HG03378 (cell line): ENCODE measurements around the gene BHLHE41.
A peak's percentile ranks its signal among the peaks of the same experiment; 100 is the strongest.

ENCODE experiments used
- ATAC-seq: cut with Tn5 transposase; IDR thresholded peaks from one replicate; pipeline ENCODE4 v1.9.1; 2021; ENCODE audit warnings: mild to moderate bottlenecking, moderate library complexity; ENCODE audit not compliant: unreplicated experiment

Gene BHLHE41

DNA sequence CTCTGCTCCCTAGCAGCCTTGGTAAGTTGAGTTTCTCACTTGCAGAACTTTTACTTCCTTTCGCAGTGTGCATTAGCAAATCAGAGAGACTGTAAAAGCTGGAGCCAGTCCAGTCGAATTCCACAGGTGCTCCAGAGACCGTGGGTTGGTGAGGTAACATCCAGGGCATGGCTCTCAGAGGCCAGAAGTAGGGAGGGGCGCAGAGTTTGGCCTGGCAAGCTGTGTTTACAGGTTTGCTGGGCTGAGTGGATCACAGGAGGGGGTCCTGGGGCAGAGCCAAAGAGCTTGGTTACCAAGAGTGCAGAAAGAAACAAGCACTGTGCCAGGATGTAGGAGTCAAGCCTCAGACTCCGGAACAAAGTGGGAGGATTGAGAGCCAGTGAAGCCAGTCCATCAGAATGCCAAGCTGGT, 10.2 kb upstream of the BHLHE41 start:
- ATAC-seq = no peak

DNA sequence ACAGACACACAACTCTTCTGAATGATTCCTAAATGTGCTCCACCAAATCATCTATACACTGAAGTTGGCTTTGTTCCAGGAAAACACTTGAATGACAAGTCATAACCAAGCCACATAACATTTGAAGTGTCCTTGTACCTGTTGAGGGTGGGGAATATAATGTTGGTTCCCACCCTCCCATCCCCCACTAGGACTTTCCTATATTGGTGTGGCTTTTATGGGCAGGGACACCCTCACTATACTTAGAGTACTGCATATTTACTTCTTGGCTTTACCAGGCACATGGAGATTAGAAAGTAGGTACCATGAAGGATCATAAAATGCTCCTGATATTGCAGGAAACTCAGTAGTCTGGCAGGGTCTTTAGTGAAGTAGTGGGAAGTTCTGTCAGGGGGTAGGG, 9.7 kb upstream of the BHLHE41 start:
- ATAC-seq = no peak

DNA sequence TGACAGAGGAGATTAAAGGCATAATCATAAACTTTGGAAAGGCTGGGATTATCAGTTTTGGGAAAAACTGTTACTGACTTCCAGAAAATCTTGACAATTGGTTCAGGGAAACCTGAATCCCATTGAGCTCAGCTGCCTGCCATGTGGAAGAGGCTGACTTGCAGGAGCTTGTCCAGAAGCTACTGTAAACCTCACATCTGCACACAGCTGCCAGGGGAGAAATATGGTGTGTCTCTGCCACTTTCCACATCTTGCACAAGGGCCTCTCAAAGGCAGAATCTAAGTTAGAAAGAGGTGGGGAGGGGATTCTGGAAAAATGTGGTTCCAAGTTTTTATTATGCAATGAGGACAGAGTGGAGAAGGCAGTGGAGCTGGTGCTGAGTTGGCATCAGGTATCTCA, 8.7 kb upstream of the BHLHE41 start:
- no peak for ATAC-seq

DNA sequence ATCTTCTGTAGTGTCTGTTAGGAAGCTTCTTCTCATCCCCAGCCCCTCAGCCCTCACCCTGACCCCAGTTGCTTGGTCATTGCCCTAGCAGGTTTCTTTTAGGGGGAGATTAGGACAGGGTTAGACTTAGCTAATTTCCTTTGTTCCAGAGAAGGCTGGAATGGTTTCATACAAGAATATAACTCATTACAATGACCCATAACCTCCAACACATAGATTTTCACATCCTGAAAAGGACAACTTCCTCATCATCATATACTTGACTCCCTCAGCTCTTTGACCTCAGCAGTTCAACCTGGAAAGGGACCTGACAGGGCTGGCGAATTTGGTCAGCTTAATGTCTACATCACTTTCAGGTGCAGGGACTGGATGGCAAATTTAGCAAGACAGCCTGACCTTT, 8.0 kb upstream of the BHLHE41 start:
- ATAC-seq = no peak

DNA sequence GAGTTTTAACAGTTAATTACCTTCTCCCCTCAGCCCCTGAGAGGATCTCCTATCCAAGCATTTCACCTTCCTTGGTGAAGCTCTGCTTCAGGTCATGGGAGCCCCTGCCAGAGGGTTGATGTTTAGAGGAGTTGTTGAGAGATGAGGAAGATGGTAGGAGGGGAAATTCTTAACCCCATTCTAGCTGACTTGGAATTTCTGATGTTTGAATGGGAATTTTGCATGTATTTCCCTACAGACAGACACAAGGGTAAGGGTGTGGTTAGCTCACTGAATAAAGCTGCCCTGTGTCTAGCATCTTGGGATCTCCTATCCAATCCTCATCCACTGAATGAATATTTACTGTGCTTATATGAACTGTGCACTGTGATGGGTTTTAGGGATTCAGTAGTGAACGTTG, 7.1 kb upstream of the BHLHE41 start:
- no peak for ATAC-seq

DNA sequence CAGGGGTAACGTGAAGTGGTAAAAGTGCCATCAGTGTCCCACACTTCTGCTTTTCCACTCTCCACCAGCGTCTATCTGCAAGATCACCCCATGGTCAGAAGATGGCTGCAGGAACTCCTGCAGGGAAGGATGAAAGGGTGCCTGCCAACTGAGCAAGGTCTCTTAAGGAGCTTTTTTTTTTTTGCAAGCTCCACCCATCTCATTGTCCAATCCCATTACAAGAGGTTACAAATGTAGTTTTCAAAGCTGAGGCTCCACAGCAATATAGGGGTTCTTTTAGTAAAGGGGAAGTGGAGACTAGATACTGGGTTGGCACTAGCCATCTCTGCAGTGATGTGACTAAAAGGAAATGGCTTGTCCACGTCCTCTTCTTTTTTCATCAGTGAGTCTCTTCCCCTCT, 5.9 kb upstream of the BHLHE41 start:
- ATAC-seq = peak; percentile 46

DNA sequence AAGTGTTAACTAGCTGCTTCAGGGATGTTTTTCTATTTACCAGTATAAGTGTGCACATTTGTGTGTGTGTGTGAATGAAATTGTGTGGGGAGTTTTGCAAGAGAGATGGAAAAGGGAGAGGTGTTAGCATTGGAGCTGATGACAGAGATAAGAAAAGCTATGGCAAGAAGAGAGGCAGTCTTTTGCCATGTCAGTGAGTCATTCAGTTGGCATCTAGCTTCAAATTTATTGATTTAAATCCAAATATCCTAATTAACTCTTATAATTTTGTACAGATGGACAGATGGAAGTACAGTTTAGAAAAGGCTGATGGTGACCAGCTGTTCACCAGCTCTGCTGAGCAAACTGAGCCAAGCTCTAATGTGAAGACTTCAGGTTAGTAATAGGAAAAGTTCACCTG, 3.3 kb upstream of the BHLHE41 start:
- no peak for ATAC-seq

DNA sequence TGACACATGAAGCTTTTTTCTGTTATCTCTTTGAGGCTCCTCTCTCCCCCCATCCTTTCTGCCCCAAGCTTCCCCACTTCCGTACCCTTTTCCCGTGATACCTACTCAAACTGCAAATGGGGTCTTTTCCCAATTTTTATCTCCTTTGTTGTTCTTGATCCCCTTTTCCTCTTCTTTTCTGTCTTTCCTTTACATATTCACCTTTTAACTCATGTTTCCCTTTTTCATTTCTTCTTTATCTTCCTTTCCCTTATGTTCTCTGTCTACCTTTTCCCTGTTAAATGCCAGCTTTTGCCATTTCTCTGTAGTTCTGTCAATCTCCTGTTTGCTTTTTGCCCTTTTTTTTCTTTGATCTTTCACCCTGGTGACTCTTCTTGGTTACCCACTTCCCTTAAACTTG, 2.6 kb upstream of the BHLHE41 start:
- no peak for ATAC-seq

DNA sequence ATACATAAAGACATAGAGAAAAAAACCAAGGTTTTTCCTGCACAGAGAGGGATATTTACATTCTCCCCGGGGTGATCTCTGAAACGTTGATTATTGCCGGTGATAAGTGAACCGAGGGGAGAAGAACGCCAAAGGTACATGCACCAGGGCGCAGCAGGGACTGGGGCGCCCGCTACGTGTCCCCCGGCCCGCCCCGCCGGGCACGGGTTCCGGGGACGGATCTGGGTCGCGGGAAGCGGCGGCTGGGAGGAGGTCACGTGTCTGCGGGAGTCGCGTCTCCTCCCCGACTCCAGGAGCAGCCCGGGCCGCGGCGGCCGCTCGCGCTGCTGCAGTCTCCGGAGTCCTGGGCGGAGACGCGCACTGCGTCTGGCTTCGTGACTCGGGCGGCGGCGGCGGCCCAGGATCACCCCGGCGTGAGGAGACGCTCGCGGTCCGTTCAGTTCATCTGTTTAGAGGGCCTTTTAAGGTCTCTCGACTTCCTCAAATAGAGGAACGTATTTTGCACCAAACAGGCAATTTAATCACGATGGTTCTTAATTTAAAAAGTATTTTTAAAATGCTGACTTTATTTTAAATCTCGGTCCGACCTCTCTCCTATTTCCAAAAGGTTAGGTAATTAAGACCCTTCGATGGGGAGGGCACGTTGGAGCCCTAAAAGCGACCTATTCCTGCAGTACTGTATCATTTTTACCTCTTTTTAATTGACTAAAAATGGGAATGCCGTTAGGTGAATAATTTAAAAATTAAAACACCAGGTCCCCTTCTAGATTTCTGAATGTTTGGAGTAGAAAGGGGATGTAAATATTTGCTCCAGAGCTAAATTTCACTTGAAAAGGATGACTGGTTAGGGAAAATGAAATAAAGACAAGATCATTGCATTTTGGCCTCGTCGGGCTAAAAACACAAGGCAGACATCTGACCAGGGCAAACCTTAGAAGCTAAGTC, 1.8 kb upstream of the BHLHE41 start:
- ATAC-seq = no peak

DNA sequence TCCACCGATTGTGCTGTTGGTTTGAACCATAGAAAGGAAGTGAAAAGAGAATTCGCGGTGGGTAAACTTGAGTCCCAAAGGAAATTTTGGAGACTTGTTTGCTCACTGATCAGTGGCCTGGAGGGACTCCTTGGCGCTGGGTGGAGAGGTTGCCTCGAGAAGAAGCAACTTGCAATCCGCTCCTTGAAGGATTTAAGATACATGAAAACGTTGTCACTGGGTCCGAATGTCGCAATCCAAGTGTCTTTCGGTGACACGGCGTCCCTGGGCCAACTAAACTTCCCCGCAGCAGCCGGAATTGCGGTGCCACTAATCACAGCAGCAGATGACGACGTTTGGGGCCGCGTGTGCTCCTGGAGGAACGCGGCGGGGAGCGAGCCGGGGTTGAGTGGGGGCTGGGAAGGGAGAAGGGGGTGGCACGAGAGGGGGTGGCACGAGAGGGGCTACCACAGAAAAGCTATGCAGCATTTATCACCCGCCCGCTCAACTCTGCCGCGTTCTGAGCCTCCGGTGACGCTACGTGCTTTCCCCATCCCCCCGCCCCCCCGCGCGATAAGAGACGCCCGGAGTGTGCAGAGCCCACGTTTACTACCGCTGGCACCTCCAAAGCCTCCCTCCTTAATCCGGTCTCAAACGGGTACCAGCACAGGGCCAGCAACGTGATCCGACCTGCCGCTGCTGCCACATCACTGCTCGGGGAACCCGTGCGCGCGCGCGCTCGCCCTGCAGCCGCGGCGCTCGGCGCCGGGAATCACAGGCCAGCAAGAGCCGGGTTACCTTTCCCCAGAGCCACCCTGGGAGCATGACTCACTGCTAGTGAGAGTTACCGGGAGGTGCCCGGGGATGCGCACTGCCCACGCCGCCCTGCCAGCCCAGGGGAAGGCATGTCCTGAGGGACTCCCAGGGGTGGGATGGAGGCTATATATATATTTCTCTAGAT, 833 bp upstream of the BHLHE41 start:
- ATAC-seq = no peak

DNA sequence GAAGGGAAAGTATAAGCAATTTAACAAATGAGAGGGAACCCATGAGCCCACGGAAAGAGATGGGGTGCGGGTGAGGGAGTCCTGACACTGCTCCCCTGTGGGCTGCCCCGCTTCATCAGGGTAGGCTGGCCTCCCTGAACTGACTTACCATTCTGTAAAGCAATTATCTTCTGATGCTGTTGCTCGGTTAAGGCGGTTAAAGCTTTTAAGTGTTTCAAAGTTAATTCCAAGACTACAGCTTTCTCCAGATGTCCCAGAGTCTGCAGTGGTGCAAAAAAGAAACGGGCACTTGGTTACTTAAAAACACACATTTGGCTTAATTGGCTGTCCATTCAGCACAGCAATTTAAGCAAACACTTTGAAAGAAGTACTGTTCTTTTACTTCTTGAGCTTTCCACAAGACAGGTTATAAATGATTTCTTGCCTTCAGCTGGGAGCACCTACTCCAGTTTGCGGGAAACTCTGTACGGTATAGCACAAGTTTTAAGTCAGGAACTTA, 1.3 kb downstream of the BHLHE41 start:
- no peak for ATAC-seq

DNA sequence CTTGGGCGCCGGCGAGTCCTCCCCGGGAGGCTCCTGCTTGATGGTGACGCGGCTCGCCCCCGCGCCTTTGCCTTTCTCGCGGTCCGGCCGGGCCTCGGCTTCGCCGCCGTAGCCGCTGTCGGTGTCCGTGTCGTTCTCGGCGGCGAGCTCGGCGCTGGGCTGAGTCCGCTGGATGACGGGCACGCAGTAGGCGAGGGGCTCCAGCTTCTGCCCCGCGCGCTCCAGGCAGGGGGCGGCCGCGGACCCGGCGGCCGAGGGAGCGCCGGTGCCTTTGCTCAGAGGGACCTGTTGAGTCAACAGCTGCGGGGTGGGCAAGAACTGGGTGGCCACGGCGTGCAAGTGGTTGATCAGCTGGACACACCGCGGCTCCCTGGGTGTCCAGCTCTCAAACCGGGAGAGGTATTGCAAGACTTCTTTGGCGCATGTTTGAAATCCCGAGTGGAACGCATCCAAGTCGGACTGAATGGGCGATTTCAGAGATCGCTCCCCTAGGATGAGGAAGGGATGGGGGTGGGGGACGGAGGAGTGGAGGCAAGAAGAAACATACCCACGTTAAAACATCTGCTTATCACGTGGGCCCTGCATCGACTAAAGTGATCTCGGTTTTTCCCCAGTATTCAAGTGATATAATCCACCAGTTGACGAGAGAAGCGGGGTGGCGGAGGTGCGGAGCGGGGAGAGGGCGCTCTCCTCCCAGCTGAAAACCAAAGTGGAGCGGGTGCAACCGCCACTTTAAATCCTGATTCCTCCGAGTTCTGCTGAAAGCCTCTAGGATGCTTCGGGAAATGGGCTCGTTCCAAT, 2.0 kb downstream of the BHLHE41 start:
- no peak for ATAC-seq

DNA sequence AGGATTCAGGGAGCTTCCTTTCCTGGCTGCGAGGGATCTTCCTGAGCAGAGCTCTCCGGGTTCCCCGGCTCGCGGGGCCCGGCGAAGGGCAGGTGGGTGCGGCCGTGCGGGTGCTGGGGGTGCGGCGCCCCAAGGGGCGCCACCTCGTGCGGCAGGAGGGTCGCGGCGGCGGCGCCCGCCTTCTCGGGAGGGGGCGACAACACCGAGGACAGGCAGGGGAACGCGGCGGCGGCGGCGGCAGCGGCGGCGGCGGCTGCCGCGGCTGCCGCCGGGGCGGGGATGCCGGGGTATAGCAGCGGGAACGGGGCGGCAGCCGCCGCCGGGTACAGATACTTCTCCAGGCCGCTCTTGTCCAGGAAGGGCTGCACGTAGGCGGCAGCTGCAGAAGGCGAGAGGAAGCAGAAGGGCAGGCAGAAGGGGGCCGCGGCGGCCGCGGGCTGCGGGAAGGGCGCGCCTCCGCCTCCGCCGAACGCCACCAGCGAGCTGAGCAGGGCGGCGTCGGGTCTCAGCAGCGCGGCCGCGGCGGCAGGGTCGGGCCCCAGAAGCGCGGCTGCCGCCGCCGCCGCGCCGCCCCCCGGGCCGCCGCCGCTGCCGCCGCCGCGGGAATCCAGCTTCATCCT, 2.7 kb downstream of the BHLHE41 start:
- no peak for ATAC-seq

DNA sequence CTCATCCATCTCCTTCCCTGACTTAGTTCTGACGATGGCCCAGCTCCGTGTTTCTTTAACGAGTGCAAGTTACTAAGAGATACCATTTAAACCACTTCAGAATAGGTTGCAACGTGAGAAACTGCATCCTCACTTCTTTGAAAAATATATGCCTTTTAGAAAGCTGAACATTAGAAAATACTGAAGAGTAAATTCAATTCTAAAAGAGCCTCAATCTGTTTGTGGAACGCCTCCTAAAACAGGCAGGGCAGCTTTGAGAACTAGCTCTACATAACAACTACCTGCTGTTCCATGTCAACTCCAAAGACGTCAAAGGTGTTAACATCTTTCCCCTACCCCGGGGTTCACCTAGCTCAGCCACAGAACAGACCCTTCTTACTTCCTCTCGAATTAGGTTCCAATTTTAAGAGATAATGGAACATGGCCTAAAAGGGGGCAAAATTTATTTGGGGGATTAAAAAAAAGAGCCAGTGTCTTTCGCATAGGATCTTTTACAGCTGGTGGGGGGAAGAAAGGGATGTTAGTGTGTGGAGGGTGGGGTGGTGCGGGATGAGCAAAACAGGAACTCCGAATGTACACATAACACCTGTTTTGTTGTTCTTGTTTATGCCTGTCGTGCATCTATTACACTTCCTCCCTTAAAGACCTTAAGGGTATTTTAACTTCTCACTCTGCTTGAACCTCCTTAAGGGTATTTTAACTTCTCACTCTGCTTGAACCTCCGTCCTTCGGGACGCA, 3.3 kb downstream of the BHLHE41 start:
- no peak for ATAC-seq

DNA sequence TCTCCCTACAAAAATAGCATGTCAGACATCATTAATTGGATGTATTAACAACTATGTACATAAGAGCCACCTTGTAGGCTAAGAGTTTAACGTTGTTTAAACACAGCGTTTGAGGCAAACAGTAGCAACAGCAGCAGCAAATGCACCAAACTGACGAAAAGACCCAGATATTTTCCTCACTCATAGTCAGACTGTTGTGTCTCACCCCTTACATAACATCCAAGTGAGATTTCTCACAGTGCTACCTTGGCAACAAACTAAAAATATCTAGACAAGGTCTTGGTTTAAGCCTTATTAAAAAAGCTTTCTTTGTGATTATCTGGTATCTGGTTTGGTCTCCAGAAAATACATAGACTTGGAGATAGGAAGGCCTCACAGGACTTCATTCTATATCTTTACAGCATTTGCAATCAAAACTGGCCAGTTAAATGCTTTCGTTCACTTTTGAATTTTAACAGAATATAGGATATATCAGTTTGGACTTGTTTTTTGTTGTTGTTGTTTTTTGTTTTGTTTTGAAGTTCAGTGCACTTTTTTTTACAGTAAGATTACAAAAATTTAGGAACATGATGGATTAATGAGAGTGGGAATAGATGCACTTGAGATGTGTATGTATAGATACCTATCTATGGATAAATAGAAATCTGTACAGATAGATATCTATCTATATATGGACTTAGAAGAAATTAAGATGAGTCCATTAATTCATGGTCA, 4.1 kb downstream of the BHLHE41 start:
- ATAC-seq = no peak

DNA sequence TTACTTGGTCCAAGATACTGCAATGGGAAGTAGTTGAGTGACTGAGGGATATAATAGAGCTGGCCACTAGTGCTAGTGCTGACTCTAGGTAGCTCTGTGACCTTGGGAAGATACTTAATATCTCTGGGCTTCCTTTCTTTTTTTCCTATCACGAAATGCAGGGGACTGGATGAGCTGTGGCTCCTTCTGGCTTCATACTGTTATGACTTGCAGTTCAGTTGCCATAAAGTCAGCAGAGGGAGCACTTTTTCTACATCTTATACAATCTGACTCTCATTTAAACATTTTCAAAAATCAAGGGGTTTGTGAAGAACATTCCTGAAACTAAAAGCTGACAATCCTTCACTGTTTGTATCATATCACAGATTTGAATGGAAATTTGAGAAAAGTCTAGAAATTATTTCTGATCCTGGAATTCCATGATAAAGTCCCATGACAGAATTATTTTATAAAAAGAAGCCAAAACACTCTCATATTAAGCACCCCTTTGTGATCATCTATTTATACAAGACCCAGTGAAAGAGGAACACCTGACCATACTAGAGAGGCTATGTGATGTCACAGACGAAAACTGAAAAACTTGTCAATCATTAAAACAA, 5.3 kb downstream of the BHLHE41 start:
- no peak for ATAC-seq

DNA sequence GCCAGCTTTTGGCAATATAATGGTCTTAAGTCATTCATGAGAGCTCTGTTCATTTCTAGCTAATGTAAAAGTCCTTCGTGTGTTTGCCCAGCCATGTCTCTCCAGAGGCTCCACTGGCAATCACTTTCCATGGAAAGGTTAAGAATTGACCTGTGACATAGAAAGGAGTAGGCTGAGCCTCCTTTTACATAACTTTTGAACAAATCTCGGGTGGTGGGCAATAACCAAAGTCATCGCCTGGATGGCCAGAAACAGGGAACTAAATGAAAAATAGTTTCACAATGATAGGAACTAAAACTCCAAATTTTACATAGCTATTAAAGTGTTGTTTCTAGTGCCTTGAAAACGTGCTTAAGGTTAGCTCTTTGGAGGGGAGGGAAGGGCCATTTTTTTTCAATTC, 6.5 kb downstream of the BHLHE41 start:
- no peak for ATAC-seq

DNA sequence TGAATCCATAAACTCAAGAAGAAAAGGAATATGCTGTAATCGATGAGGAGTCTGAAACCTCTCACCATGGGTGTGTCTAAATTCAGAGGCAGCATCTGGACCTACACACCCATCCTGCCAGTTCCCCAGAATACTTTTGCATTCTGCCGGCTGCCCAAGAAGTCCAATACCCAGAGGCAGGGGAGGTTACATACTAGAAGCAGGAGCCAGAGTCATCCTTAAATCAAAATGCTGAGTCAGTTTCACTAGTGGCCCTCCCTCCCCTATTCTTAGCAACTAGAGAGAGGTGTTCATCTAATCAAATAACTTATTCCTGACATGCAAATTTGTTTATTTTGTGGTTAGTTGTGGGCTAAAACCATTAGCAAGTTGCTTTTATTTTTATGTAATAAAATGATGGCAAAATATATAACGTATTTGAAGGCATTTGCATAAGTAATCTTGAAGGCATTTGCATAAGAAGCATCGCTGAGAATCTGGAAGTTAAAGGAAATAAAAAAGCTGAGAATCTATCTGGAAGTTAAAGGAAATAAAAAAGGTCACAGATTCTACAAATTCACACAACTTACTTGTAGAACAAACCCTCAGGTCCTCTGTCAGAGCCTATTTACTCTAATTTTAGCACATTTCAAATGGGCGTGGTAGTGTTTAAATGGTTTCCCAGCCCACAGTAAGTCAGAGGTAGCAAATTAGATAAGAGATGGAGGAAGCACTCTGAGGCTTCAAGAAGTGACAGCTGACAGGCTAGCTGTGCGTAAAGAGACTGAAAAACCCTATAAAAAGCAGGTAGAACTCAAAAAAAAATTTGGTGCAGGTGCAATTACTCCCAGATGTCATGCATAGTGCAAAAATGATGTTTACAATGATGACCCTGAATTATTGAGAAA, 7.8 kb downstream of the BHLHE41 start:
- ATAC-seq = no peak
